Sciatic nerve (tissue), 2 donors: ENCODE data around the gene PHYKPL. TPM values are rescaled to one million over a fixed set of nuclear protein-coding genes. Genes with fewer than 3 reads are reported as not detected.
A peak's percentile ranks its signal among the peaks of the same experiment; 100 is the strongest.

Experiments used
- ATAC-seq: fragments of 200-7000 bp; cut with Tn5 transposase; one replicate; pipeline ENCODE4 v1.9.1; 2020; ENCODE audit warnings: mild to moderate bottlenecking, moderate library complexity
- DNase-seq: peaks from one replicate; pipeline ENCODE4 v3.0.0-alpha.2; 2020; ENCODE audit warnings: low spot score
- intact Hi-C: fragments of 100-400 bp; cut with DNase I; formaldehyde crosslinking; loops from one replicate; pipeline ENCODE4 v1.14.2; 2022
- total RNA-seq: library from RNA; stranded (reverse); fragmentation: NEBNext Ultra II Directional; extraction: Animal tissue kit (Norgen Biotek cat#: 25700); gene quantifications from one replicate; pipeline ENCODE4 v1.2.1, GENCODE V29; 2021
- donor health status: DM: no; HTN: no; CAD: no.
- donor health status: DM: no; HTN: no; CAD: no.

PHYKPL gene
- total RNA-seq, 1 donor from 2014 or later, result 133 TPM

- DNase-seq (no peak), ATAC-seq (no peak)
- intact Hi-C loops, result no loop called here
Measured at GRCh38 chr5:178170455-178170854, 62.1 kb downstream of the PHYKPL start.

DNA sequence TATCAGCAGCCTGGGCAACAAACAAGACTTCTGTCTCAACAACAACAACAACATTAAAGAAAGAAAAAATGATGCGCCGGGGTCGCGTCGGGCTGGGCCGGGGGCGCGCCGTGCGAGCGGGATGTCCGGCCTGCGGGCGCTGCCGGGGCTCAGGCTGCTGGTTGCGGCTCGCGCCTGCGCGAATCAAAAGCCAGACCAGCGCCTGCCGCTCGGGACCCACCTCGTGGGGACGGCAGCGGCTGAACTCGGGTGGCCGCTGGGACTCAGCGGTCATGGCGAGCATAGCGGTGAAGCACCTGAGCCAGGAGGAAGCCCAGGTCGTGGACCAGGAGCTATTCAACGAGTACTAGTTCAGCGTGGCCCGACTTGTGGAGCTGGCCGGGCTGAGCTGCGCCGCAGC is 67.0 kb downstream of the PHYKPL start:
- ATAC-seq (no peak), DNase-seq (no peak)
- intact Hi-C loops, result no loop called here

DNA sequence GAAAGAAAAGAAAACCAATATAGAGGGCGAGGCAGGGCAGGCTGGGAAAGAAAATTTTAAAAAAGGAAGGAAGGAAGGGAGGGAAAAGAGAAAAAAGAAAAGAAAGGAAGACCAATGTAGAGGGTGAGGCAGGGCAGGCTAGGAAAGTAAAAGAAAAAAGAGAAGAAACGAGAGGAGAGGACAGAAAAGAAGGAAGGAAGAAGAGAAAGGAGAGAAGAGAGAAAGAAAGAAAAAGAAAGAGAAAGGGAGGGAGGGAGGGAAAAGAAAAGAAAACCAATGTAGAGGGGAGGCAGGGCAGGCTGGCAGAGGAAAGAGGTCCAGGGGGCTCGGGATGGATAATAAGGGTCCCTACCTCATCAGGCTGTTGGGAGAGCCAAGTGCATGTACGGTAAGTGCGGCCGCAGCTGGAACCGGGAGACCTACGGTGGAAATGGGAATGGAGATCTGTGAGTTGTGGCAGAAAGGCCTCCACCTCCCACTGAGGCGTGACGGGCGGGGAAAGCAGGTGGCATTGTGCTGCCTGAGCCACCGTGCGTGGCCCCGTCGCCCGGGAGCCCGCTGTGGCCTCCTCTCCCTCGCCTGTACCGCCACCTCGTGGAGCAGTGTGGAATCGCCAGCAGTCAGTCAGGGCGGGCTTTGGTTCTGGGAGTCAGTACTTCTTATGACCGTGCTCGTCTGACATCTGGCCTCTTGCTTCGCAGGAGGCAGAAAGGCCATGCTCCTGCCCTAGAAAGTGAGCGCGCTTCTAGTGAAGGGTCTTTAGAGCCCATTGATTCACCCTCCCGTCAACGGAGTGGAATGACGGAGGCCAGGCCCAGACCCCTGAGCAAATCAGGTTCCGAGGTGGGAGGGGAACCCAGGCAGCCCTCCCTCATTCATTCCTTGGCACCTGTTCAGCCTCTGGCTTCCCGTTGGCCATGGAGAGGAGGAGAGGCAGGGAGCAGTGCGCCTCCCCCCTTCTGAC is 68.5 kb downstream of the PHYKPL start:
- peak; percentile 92 for DNase-seq
- intact Hi-C loops, result loop anchor here (5.0 kb wide), 1 partner anchor 87 kb away; no protein-coding TSS in a partner anchor
- ATAC-seq, result peak; percentile 95

DNA sequence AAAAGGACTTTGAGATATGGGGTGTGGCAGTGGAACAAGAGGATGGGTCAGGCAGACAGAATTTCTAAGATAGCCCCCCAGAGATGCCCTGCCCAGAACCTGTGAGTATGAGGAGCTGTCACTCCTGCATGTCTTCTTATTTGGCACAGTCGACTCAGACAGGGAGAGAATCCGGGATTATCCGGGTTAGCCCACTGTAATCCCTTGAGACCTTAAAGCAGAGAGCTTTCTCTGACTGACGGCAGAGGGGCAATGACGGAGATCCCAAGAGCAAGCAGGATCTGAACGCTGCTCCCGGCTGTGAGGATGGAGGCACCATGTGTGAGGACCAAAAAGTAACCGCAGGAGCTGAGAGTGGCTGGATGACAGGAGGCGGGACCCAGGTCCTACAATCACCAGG is 70.1 kb downstream of the PHYKPL start:
- intact Hi-C loops, result loop anchor here (5.0 kb wide), 1 partner anchor 85 kb away; no protein-coding TSS in a partner anchor
- DNase-seq, result no peak
- ATAC-seq, result no peak

- intact Hi-C loops, result loop anchor here (5.0 kb wide), 1 partner anchor 83 kb away; no protein-coding TSS in a partner anchor
- DNase-seq (no peak), ATAC-seq (no peak)
Measured at GRCh38 chr5:178160176-178160575, 72.4 kb downstream of the PHYKPL start.

Other genes starting within 250 kb of the PHYKPL start
- not detected for gene PROP1, start 236.6 kb downstream of the PHYKPL start, total RNA-seq
- gene N4BP3, start 119.3 kb downstream of the PHYKPL start, total RNA-seq, result 2.6 TPM
- 33.4 TPM for gene RMND5B, start 101.8 kb downstream of the PHYKPL start, total RNA-seq
- 65.0 TPM for gene NHP2, start 78.9 kb downstream of the PHYKPL start, total RNA-seq
- gene GMCL2, start 45.4 kb downstream of the PHYKPL start, total RNA-seq, result not detected
- gene HNRNPAB, start 28.3 kb downstream of the PHYKPL start, total RNA-seq, result 88.0 TPM